Measurements from ENCODE around the gene CARHSP1. TPM values are rescaled to one million over a fixed set of nuclear protein-coding genes. Genes with fewer than 3 reads are reported as not detected.
"Not testable (repeated sequence)": the region's sequence is repeated elsewhere in the genome, so short reads cannot be mapped to it uniquely, and the experiment has no call there.

CARHSP1 gene
- total RNA-seq, 4 donors from 2014 or later = 12.4 to 22.3 (median 18.4) TPM

GRCh38 chr16:8874388-8874787, 5.6 kb upstream of the CARHSP1 start:
- Histone ChIP-seq H3K36me3 (no peaks in the 10 kb centered on the region), H3K4me3 (no peak overlapping the region), H3K9me3 (no peaks in the 10 kb centered on the region), H3K27ac (no peak overlapping the region), H3K27me3 (peaks cover 0 to 2% (median 0%) of the 10 kb centered on the region in 3 donors), H3K4me1 (peaks cover 0 to 1% of the 10 kb centered on the region in 2 donors)
- ATAC-seq = no peak
- no peak for DNase-seq
- in situ Hi-C loops (cut with MboI; ENCODE audit: low sequenced_read_pairs in 4 of 4) = loop anchor here in 3 of 4 donors (10.0 kb wide), 3 partner anchors 80 to 220 kb away; partner anchors contain the start of genes PMM2 (in 3 of the 3) and TMEM186 (in 3 of the 3)
- no peak for TF ChIP-seq POLR2A (IDR thresholded peaks at IDR 0.05)
- no peak for TF ChIP-seq CTCF (IDR thresholded peaks at IDR 0.05 in 4 of 5, conservative IDR thresholded peaks at IDR 0.05 in 1 of 5)
- intact Hi-C loops (cut with DNase I; ENCODE audit: low total_unique reads) = loop anchor here (5.0 kb wide), 1 partner anchor 52 kb away; no protein-coding TSS in a partner anchor

- in situ Hi-C loops (cut with MboI; ENCODE audit: low sequenced_read_pairs in 4 of 4) (loop anchor here in 3 of 4 donors (10.0 kb wide), 3 partner anchors 79 to 219 kb away; partner anchors contain the start of genes PMM2 (in 3 of the 3) and TMEM186 (in 3 of the 3)), intact Hi-C loops (cut with DNase I; ENCODE audit: low total_unique reads) (loop anchor here (5.0 kb wide), 1 partner anchor 52 kb away; no protein-coding TSS in a partner anchor)
- H3K4me1 ChIP-seq, H3K27ac ChIP-seq, H3K9me3 ChIP-seq, H3K36me3 ChIP-seq, H3K4me3 ChIP-seq, ATAC-seq, H3K27me3 ChIP-seq, DNase-seq: not testable (repeated sequence)
These were observed 5.0 kb upstream of the CARHSP1 start for GRCh38 chr16:8873866-8874195.

GRCh38 chr16:8872967-8873865, 4.4 kb upstream of the CARHSP1 start:
- Histone ChIP-seq H3K4me1 (peaks cover 0 to 11% of the 10 kb centered on the region in 2 donors), H3K36me3 (no peaks in the 10 kb centered on the region), H3K27ac (no peak overlapping the region), H3K27me3 (peaks cover under 1 to 6% (median under 1%) of the 10 kb centered on the region in 3 donors), H3K4me3 (no peak overlapping the region), H3K9me3 (no peaks in the 10 kb centered on the region)
- DNase-seq (no peak), ATAC-seq (no peak)
- TF ChIP-seq POLR2A (IDR thresholded peaks at IDR 0.05) = no peak
- TF ChIP-seq CTCF (IDR thresholded peaks at IDR 0.05 in 4 of 5, conservative IDR thresholded peaks at IDR 0.05 in 1 of 5) = no peak
- intact Hi-C loops (cut with DNase I; ENCODE audit: low total_unique reads) = loop anchor here (5.0 kb wide), 1 partner anchor 51 kb away; no protein-coding TSS in a partner anchor
- in situ Hi-C loops (cut with MboI; ENCODE audit: low sequenced_read_pairs in 4 of 4) = loop anchor here in 3 of 4 donors (10.0 kb wide), 3 partner anchors 78 to 218 kb away; partner anchors contain the start of genes PMM2 (in 3 of the 3) and TMEM186 (in 3 of the 3)

- TF ChIP-seq POLR2A (IDR thresholded peaks at IDR 0.05) = no peak
- no peak for TF ChIP-seq CTCF (IDR thresholded peaks at IDR 0.05 in 4 of 5, conservative IDR thresholded peaks at IDR 0.05 in 1 of 5)
- ATAC-seq (no peak), DNase-seq (no peak)
- Histone ChIP-seq H3K4me1 (peaks cover 6 to 18% of the 10 kb centered on the region in 2 donors), H3K9me3 (no peaks in the 10 kb centered on the region), H3K27ac (no peak overlapping the region), H3K27me3 (peaks cover 12 to 17% (median 12%) of the 10 kb centered on the region in 3 donors), H3K36me3 (no peaks in the 10 kb centered on the region), H3K4me3 (no peak overlapping the region)
- in situ Hi-C loops (cut with MboI; ENCODE audit: low sequenced_read_pairs in 4 of 4) (loop anchor here in 3 of 4 donors (10.0 kb wide), 3 partner anchors 77 to 217 kb away; partner anchors contain the start of genes PMM2 (in 3 of the 3) and TMEM186 (in 3 of the 3)), intact Hi-C loops (cut with DNase I; ENCODE audit: low total_unique reads) (loop anchor here (5.0 kb wide), 1 partner anchor 50 kb away; no protein-coding TSS in a partner anchor)
These were observed 3.3 kb upstream of the CARHSP1 start for GRCh38 chr16:8872071-8872470.

- peaks cover 32 to 33% (median 32%) of the 10 kb centered on the region in 3 donors for H3K27me3 ChIP-seq
- in situ Hi-C loops (cut with MboI; ENCODE audit: low sequenced_read_pairs in 4 of 4) = loop anchor here in 3 of 4 donors (10.0 kb wide), 3 partner anchors 75 to 215 kb away; partner anchors contain the start of genes PMM2 (in 3 of the 3) and TMEM186 (in 3 of the 3)
- intact Hi-C loops (cut with DNase I; ENCODE audit: low total_unique reads) = loop anchor here (2.0 to 5.0 kb wide), 2 partner anchors 48 to 93 kb away; partner anchors contain the start of gene USP7
- ATAC-seq, H3K27ac ChIP-seq, H3K4me3 ChIP-seq, DNase-seq, H3K36me3 ChIP-seq, H3K9me3 ChIP-seq: not testable (repeated sequence)
- peaks cover 19 to 34% of the 10 kb centered on the region in 2 donors for H3K4me1 ChIP-seq
These were observed 1.1 kb upstream of the CARHSP1 start for GRCh38 chr16:8869988-8870241.
